Activated CD4-positive, CD25-positive, alpha-beta regulatory T cell treated with anti-CD3 and anti-CD28 coated beads, Interleukin-2, amount 50 U/mL, for 16 hours (primary cell): ENCODE results near the gene ANO1.

Experiments
- DNase-seq: peaks from one replicate; pipeline ENCODE4 v3.0.0-alpha.2; 2020; ENCODE audit warnings: low read depth, low spot score

ANO1 gene

DNA sequence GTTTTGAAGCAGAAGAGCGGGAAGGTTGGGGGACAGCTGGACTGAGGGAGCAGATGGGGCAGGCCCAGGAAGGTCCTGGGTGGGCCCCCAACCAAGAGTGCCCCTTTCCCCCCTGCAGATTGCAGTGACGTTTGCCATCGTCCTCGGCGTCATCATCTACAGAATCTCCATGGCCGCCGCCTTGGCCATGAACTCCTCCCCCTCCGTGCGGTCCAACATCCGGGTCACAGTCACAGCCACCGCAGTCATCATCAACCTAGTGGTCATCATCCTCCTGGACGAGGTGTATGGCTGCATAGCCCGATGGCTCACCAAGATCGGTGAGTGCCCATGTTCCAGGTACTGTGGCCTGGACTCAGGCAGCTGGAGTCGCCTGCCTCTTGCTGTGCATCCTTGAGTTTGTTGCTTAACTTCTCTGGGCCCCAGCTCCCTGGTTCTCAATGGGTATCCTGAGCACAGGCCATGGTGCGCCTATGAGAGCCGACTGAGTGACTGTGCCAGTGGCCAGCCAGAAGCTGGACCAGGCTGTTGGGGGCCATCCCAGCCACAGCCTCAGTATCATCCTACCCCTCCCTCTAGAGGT lies 83.0 kb downstream of the ANO1 start:
- no peak for DNase-seq

DNA sequence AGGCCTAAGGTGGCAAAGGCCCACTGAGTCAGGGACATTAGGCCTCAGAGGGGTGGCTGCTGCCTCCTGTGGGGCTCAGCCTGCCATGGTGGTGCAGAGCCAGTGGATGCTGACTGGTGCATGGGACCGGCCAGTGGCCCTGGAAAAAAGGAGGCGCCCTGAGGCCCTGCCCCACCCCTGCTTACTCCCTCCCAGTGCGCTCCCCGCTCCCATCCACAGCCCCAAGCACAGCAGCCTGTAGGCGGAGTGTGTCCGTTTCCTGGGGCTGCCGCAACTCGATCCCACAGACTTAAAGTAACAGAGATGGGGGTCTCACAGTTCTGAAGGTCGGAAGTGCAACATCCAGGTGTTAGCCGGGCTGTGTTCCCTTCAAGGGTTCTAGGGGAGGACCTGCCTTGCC lies 86.6 kb downstream of the ANO1 start:
- DNase-seq = no peak

- no peak for DNase-seq
Measured at GRCh38 chr11:70167120-70167519, 89.0 kb downstream of the ANO1 start.

- no peak for DNase-seq
Measured at GRCh38 chr11:70167723-70168404, 89.7 kb downstream of the ANO1 start.

DNA sequence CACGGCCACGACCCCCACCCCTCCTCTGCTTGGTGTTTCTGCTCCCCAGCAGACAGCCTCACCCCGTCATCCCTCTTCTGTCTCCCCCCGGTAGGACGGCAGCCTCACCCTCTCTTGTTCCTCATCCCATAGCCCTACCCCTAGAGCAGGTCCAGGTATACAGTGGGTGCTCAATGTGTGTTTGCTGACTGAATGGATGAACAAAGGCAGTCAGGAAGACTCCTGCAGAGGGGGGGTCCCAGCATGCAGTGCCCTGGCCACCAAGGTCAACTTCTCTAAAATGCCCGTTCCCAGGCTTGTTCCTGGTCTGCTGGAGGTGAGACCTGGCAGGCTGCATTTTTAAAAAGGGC lies 90.3 kb downstream of the ANO1 start:
- DNase-seq = no peak

DNA sequence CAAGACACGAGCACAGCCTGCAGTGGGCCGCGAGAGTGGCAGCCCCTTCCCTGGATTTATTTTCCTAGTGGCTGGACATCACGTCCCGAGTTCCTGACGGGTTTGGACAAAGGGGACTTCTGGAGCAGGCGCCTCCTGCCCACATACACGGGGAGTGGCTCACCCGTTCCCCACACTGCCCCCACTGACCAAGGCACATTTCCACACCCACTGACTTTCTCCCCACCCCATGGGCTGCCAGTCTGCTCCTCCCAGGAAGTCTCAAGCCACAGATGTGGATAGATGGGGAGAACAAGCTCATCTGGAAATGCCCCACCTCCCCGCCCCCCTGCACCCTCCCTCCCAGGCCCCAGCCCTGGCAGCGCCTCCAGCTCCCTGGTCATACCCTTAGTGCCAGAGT lies 91.0 kb downstream of the ANO1 start:
- no peak for DNase-seq

DNA sequence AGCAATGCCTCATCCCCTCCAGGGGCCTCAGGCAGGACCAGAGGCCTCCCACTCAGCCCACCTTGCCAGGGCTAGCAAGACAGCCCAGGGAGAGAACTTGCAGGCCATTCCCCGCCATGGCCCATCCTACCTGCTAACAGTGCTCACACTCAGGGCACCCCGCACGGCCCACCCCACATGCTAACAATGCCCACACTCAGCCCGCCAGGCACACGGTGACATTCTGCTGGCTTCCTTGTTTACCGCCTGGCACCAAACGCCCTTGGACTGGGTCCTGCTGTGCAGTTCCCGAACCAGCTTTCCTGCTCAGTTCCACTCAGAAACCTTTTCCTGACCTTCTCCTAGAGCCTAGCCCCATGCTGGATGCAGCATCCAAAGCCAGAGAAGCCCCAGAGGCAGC lies 91.5 kb downstream of the ANO1 start:
- no peak for DNase-seq

- no peak for DNase-seq
Measured at GRCh38 chr11:70170596-70171210, 92.6 kb downstream of the ANO1 start.

DNA sequence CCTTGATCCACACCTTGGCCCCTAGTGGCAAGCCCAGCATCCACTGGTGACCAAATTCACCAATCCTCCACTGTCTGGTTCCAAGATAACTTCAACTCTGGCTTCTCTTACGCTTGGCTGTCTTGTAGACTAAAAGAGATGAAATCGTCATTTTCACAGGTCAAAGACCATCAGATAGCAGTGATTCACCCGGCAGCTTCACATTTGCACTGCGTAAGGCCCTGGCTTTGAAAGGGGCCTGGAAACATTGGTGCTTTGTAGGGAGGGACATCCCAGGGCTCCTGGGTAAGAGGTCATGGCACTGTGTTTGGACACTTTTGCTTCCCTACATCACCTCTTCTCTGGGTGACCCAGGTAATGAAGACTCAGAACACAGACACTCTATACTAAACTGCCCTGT lies 94.9 kb downstream of the ANO1 start:
- no peak for DNase-seq

DNA sequence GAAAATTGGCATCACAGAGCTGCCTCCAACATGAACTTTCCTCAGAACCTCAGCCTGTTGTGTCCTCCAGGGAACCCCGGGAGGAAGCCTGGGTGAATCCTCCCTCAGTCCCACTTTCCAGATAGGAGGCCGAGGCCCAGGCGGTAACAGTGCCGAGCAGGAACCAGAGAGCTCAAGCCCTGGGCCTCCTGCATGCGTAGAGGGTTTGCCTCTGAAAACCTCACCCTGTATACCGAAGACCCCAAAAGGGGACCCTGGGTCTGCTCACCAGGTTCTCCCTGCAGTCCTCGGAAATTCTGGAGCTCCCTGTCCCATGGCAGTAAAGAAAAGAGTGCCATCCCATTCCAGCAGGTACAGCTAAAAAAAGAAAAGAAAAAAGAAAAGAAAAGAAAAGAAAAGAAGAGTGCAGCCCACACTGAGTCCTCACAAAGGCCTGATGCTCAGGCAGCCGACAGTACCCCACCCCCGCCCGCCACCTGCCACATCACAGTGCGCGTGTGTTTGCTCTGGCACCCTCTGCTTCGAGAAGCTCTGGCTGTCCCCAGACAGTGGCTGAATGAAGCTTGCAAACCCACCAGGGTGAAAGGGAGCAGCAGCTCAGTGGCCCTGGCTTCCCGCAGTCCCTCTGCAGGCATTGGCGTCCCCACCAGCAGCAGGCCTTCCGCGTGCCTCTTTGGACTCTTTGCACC lies 96.6 kb downstream of the ANO1 start:
- DNase-seq = no peak

DNA sequence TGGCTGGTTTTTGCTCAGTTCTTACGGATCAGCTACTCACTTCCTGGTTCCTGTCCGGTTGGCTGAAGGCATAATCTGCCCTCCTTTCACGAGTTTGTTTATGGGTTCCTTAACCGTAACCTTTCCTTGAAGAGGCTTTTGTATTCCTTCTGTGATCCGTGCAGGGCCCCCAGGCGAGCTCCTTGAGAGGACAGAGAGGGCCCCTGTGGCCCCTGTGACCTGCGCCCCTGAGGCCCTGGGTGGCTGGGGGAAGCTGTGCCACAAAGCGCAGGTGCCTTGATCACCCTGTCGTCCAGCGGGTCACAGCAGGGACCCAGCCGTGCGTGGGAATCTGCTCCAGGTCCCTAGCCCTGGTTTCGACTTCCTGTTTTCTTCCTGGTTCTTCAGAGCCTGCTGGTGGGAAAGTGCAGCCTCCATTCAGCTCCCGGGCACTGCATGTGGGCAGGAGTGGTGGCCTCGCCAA lies 97.2 kb downstream of the ANO1 start:
- no peak for DNase-seq

GRCh38 chr11:70176940-70177689 lies 99.0 kb downstream of the ANO1 start:
- DNase-seq = no peak

DNA sequence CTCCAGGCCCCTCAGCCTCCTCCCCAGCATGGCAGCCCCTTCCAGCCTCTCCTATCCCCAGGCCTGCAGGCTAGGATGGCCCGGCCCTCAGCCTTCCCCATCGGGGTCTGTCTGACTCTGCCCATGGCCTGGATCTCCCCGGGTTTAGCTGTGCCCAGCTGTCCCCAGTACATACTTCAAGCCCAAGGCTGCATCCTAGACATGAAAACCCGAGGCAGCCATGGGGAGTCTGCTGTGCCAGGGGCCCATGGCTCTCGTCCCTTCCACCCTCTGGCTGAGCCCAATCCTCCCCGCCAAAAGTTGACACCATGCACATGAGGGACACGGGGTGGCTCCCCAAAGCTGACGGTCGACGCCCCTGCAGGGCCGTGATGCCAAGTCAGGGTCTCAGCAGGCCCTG lies 102.8 kb downstream of the ANO1 start:
- DNase-seq = no peak

GRCh38 chr11:70182266-70182665 lies 104.1 kb downstream of the ANO1 start:
- no peak for DNase-seq

DNA sequence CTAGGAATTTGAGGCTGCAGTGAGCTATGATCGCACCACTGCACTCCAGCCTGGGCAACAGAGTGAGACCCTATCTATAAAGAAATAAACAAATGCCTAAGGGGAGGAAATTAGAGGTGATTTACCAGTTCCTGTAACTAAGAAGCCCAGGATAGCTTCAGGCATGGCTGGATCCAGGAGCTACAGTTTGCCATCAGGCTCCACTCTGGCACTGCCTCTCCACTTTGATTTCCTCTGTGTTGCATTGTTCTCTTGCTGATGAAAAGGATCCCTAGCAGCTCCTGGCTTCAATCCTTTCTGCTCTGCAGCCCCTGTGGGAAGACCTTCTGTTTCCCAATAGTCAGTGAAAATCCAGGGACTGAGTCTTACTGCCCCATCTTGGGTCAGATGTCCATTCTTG lies 104.9 kb downstream of the ANO1 start:
- no peak for DNase-seq

GRCh38 chr11:70183483-70184176 lies 105.5 kb downstream of the ANO1 start:
- DNase-seq = no peak

GRCh38 chr11:70184396-70184795 lies 106.3 kb downstream of the ANO1 start:
- no peak for DNase-seq

DNA sequence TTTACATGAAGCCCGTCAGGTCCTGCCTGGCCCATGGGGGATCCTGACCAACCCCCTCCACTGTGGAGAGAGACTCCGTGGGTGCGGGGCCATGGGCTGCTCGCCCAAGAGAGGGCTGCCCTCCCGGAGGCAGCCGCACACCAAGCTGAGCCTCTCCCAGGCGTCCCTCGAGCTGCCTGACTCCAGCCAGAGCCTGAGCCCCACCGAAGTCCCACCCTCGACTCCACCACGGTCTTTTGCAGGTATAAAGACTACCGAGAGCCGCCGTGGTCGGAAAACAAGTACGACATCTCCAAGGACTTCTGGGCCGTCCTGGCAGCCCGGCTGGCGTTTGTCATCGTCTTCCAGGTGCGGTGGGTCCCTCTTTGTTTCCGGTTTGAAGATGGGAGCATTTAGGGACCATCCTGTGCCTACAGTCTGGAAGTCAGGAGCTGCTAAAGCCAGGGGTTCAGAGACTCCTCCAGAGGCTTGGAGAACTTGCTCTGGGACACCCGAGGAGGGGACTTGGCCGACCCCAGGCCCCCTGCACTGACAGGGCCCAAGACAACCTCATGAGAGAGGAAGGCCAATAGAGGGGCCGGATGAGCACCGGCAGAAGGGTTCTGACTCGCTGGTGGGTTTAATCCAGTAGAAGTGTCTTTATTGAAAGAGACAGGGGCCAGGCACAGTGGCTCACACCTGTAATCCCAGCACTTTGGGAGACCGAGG lies 107.4 kb downstream of the ANO1 start:
- no peak for DNase-seq

- no peak for DNase-seq
Measured at GRCh38 chr11:70186420-70186819, 108.3 kb downstream of the ANO1 start.

DNA sequence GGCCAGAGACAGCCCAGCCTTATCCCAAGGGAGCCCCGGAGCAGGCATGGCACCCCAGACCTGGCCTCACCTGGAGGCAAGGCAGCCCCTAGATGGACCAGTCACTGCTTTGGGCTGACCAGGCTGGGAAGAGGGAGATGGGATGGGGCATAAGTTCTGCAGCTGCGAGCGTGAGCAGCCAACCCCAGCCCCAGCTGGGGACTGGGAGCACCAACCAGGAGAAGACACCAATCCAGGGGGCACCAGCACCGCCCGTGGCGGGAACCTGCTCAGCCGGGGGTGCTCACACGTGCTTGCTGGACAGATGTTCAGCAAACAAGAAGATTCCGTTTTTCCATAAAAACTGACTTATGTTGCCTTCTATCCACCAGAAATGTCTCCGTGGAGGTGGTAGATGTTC lies 108.8 kb downstream of the ANO1 start:
- DNase-seq = no peak

- DNase-seq = no peak
Measured at GRCh38 chr11:70187771-70188170, 109.7 kb downstream of the ANO1 start.
